Liver (tissue), 9 donors: ENCODE measurements around the gene TBL2. TPM values are rescaled to one million over a fixed set of nuclear protein-coding genes. Genes with fewer than 3 reads are reported as not detected.

Experiments used
- DNase-seq: peaks from one replicate; pipeline ENCODE4 v3.0.0-alpha.2; 2017; ENCODE audit warnings: low spot score
- H3K27ac ChIP-seq, 2 donors: one replicate each; pipeline ENCODE4 v1.7.0; 2013; ENCODE audit warnings: inconsistent platforms in 2 of 2, low read length in 2 of 2, control low read depth in 1 of 2, low read depth in 1 of 2, mild to moderate bottlenecking in 1 of 2
- H3K27me3 ChIP-seq, 4 donors: one replicate each; pipeline versions ENCODE4 v1.6.1 to v1.7.0; 2013; ENCODE audit warnings: low read length in 3 of 4, inconsistent platforms in 1 of 4, mild to moderate bottlenecking in 1 of 4, moderate library complexity in 1 of 4; ENCODE audit not compliant: control insufficient read depth in 4 of 4, insufficient read depth in 4 of 4
- H3K36me3 ChIP-seq, 4 donors: one replicate each; pipeline versions ENCODE4 v1.6.1 to v1.7.0; 2013; ENCODE audit warnings: low read length in 3 of 4, mild to moderate bottlenecking in 3 of 4, low read depth in 1 of 4, moderate library complexity in 1 of 4; ENCODE audit not compliant: control insufficient read depth in 4 of 4, insufficient read depth in 3 of 4
- H3K4me1 ChIP-seq, 4 donors: one replicate each; pipeline versions ENCODE4 v1.6.1 to v1.7.0; 2013; ENCODE audit warnings: low read length in 3 of 4, mild to moderate bottlenecking in 3 of 4, moderate library complexity in 1 of 4; ENCODE audit not compliant: control insufficient read depth in 4 of 4, insufficient read depth in 4 of 4
- H3K4me3 ChIP-seq, 3 donors: one replicate each; pipeline versions ENCODE4 v1.6.1 to v1.7.0; 2013; ENCODE audit warnings: low read length in 3 of 3, control low read depth in 1 of 3, low read depth in 1 of 3, mild to moderate bottlenecking in 1 of 3
- H3K9ac ChIP-seq, 2 donors: one replicate each; pipeline ENCODE4 v1.7.0; 2013; ENCODE audit warnings: low read length in 2 of 2, mild to moderate bottlenecking in 2 of 2, moderate library complexity in 2 of 2, control low read depth in 1 of 2, low read depth in 1 of 2
- H3K9me3 ChIP-seq, 4 donors: one replicate each; pipeline versions ENCODE4 v1.6.1 to v1.7.0; 2013; ENCODE audit warnings: low read length in 3 of 4; ENCODE audit not compliant: control insufficient read depth in 4 of 4
- ATF3 ChIP-seq: IDR thresholded peaks from 2 replicates; pipeline ENCODE4 v1.6.1; 2016; ENCODE audit warnings: antibody characterized with exemption
- CTCF ChIP-seq: fragments of 150-350 bp; IDR thresholded peaks from 2 replicates; pipeline ENCODE4 v1.5.1; 2017; ENCODE audit warnings: improper control_type of control experiment, low read depth, low read length; ENCODE audit not compliant: missing input control
- EGR1 ChIP-seq, 2 donors: IDR thresholded peaks; 2 replicates each; pipeline ENCODE4 v1.6.1; 2016 to 2018; ENCODE audit warnings: antibody characterized with exemption in 2 of 2, low read depth in 2 of 2
- FOXA1 ChIP-seq: IDR thresholded peaks from 2 replicates; pipeline ENCODE4 v1.6.1; 2016; ENCODE audit warnings: antibody characterized with exemption
- FOXA2 ChIP-seq: IDR thresholded peaks from 2 replicates; pipeline ENCODE4 v1.6.1; 2016; ENCODE audit warnings: antibody characterized with exemption
- GABPA ChIP-seq, 2 donors: IDR thresholded peaks in 1 of 2; conservative IDR thresholded peaks in 1 of 2; 2 replicates each; pipeline ENCODE4 v1.6.1; 2016; ENCODE audit warnings: antibody characterized with exemption in 2 of 2, mild to moderate bottlenecking in 1 of 2, moderate library complexity in 1 of 2
- HNF4A ChIP-seq, 2 donors: conservative IDR thresholded peaks; 2 replicates each; pipeline ENCODE4 v1.6.1; 2016; ENCODE audit warnings: antibody characterized with exemption in 2 of 2, mild to moderate bottlenecking in 2 of 2
- HNF4G ChIP-seq: IDR thresholded peaks from 2 replicates; pipeline ENCODE4 v1.6.1; 2016; ENCODE audit warnings: antibody characterized with exemption
- JUND ChIP-seq, 2 donors: IDR thresholded peaks; 2 replicates each; pipeline ENCODE4 v1.6.1; 2016; ENCODE audit warnings: antibody characterized with exemption in 2 of 2
- NR2F2 ChIP-seq: IDR thresholded peaks from 2 replicates; pipeline ENCODE4 v1.6.1; 2016; ENCODE audit warnings: antibody characterized with exemption
- RAD21 ChIP-seq, 2 donors: IDR thresholded peaks; 2 replicates each; pipeline ENCODE4 v1.6.1; 2016; ENCODE audit warnings: antibody characterized with exemption in 2 of 2, mild to moderate bottlenecking in 2 of 2
- REST ChIP-seq: IDR thresholded peaks from 2 replicates; pipeline ENCODE4 v1.6.1; 2016; ENCODE audit warnings: antibody characterized with exemption, mild to moderate bottlenecking
- RXRA ChIP-seq, 2 donors: IDR thresholded peaks; 2 replicates each; pipeline ENCODE4 v1.6.1; 2017 to 2018; ENCODE audit warnings: antibody characterized with exemption in 2 of 2, mild to moderate bottlenecking in 1 of 2
- SP1 ChIP-seq: IDR thresholded peaks from 2 replicates; pipeline ENCODE4 v1.6.1; 2018; ENCODE audit warnings: antibody characterized with exemption, mild to moderate bottlenecking
- TAF1 ChIP-seq: conservative IDR thresholded peaks from 2 replicates; pipeline ENCODE4 v1.6.1; 2016; ENCODE audit warnings: antibody characterized with exemption, mild to moderate bottlenecking
- YY1 ChIP-seq: IDR thresholded peaks from 2 replicates; pipeline ENCODE4 v1.6.1; 2016; ENCODE audit warnings: antibody characterized with exemption, mild to moderate bottlenecking
- ZBTB33 ChIP-seq: IDR thresholded peaks from 2 replicates; pipeline ENCODE4 v1.6.1; 2016; ENCODE audit warnings: antibody characterized with exemption
- WGBS: extraction: QIAGEN DNeasy Blood & Tissue Kit; methylation state at CpG from one replicate; pipeline ENCODE4 v1.1.7; 2013; 5-methylcytosine and 5-hydroxymethylcytosine counted together
- polyA plus RNA-seq, 2 donors: library from polyadenylated mRNA; stranded (reverse) in 1 of 2; unstranded in 1 of 2; fragments of 200-250 nt in 1 of 2; fragments of >200 nt in 1 of 2; fragmentation: Nextera tagmentation in 1 of 2; extraction: Ambion mirVana in 1 of 2; gene quantifications; one replicate each; pipeline versions ENCODE4 v1.2.1 to v1.2.3, GENCODE V29; 2013 to 2015
- total RNA-seq, 2 donors: library from RNA; depleted of rRNA; stranded (reverse); fragments of >200 nt; gene quantifications; one replicate each; pipeline ENCODE4 v1.2.3, GENCODE V29; 2014
- TF ChIP-seq, protein P1 (sequence below): IDR thresholded peaks from 2 replicates; pipeline ENCODE4 v1.6.1; 2016; ENCODE audit warnings: antibody characterized with exemption
- donor health status: healthy.
- donor health status: healthy.
- donor health status: healthy.
- donor health status: healthy.
- donor health status: healthy.

The TBL2 gene
- total and polyA plus RNA-seq, 4 donors, result 10.9 to 36.6 (median 19.0) TPM

DNA sequence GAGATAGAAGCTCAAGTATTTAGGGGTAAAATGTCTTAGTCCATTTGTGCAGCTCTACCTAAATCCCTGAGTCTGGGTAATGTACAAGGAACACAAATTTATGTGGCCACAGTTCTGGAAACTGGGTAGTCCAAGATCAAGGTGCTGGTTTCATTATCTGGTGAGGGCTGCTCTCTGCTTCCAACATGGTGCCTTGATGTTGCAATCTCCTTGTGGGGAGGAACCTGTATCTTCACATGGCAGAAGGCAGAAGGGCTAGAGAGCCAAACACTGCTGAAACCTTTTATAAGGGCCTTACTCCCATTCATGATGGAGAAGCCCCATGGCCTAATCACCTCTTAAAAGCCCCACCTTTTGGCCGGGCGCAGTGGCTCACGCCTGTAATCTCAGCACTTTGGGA, 47.6 kb downstream of the TBL2 start:
- Histone ChIP-seq H3K36me3 (peaks cover 0 to 8% (median 4%) of the 10 kb centered on the region in 4 donors), H3K4me1 (no peaks in the 10 kb centered on the region), H3K9me3 (no peaks in the 10 kb centered on the region), H3K27ac (no peak overlapping the region), H3K27me3 (no peaks in the 10 kb centered on the region), H3K4me3 (no peak overlapping the region), H3K9ac (no peak overlapping the region)
- no peak for TF ChIP-seq ZBTB33
- TF ChIP-seq, protein P1, sequence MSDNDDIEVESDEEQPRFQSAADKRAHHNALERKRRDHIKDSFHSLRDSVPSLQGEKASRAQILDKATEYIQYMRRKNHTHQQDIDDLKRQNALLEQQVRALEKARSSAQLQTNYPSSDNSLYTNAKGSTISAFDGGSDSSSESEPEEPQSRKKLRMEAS, result no peak
- no peak for TF ChIP-seq NR2F2
- TF ChIP-seq ATF3, result no peak
- TF ChIP-seq HNF4G, result no peak
- no peak for TF ChIP-seq SP1
- TF ChIP-seq RXRA (IDR thresholded peaks at IDR 0.05), result no peak
- no peak for TF ChIP-seq RAD21 (IDR thresholded peaks at IDR 0.05)
- no peak for TF ChIP-seq FOXA1
- TF ChIP-seq HNF4A (conservative IDR thresholded peaks at IDR 0.05), result no peak
- no peak for TF ChIP-seq CTCF
- TF ChIP-seq EGR1 (IDR thresholded peaks at IDR 0.05; ENCODE audit: low read depth in 2 of 2), result no peak
- TF ChIP-seq YY1, result no peak
- TF ChIP-seq GABPA (IDR thresholded peaks at IDR 0.05 in 1 of 2, conservative IDR thresholded peaks at IDR 0.05 in 1 of 2), result no peak
- TF ChIP-seq TAF1, result no peak
- TF ChIP-seq JUND (IDR thresholded peaks at IDR 0.05), result no peak
- no peak for TF ChIP-seq REST
- no peak for TF ChIP-seq FOXA2
- WGBS, result over 99% methylated on average over 3 of the region's 3 CpGs
- DNase-seq, result no peak
